Panc1 (cell line): ENCODE measurements around the gene CHST1. TPM values are rescaled to one million over a fixed set of nuclear protein-coding genes. Genes with fewer than 3 reads are reported as not detected.

ENCODE experiments used
- ATAC-seq: fragments of 200-7000 bp; cut with Tn5 transposase; 2 replicates; pipeline ENCODE4 v1.9.1; 2020; ENCODE audit warnings: mild to moderate bottlenecking, moderate library complexity
- BruUV-seq: library from RNA; stranded (reverse); fragments of 400-500 nt; replicated peaks from 2 replicates; lab custom pipeline; 2021; lab: Mats Ljungman, UMichigan
- CTCF ChIA-PET: fragments of 300-600 bp; sonication (Branson Sonifier 250); formaldehyde crosslinking; loops from one replicate; lab custom pipeline; 2022; ENCODE audit warnings: antibody characterized with exemption; lab: Charles Lee
- POLR2A ChIA-PET: fragments of 300-600 bp; sonication (Branson Sonifier 250); formaldehyde crosslinking; loops from one replicate; lab custom pipeline; 2022; ENCODE audit warnings: antibody characterized with exemption; lab: Charles Lee
- DNase-seq: peaks from one replicate; pipeline ENCODE4 v3.0.0-alpha.2; 2010; ENCODE audit warnings: low read depth, low spot score
- H3K27ac ChIP-seq: 2 replicates; pipeline ENCODE4 v1.5.1; 2011; ENCODE audit warnings: mild to moderate bottlenecking, low read length, inconsistent platforms
- H3K27me3 ChIP-seq: fragments of 200-500 bp; sonication (Bioruptor generic); 2 replicates; pipeline ENCODE4 v1.6.0; 2014; ENCODE audit warnings: low read length, inconsistent platforms; ENCODE audit not compliant: control insufficient read depth, insufficient read depth
- H3K36me3 ChIP-seq: fragments of 200-500 bp; sonication (Bioruptor generic); 2 replicates; pipeline ENCODE4 v1.5.1; 2014; ENCODE audit warnings: inconsistent platforms, mild to moderate bottlenecking, low read length, moderate library complexity; ENCODE audit not compliant: control insufficient read depth, insufficient read depth
- H3K4me1 ChIP-seq: 2 replicates; pipeline ENCODE4 v1.5.1; 2011; ENCODE audit warnings: inconsistent platforms, mild to moderate bottlenecking, low read length, moderate library complexity; ENCODE audit not compliant: control insufficient read depth, insufficient read depth
- H3K4me3 ChIP-seq, 2 experiments: 2 replicates each; pipeline ENCODE4 v1.5.1; 2011 to 2012; ENCODE audit warnings: low read depth in 2 of 2, low read length in 2 of 2, mild to moderate bottlenecking in 2 of 2, inconsistent platforms in 1 of 2, moderate library complexity in 1 of 2
- H3K9me3 ChIP-seq: fragments of 200-500 bp; sonication (Bioruptor generic); 2 replicates; pipeline ENCODE4 v1.5.1; 2014; ENCODE audit warnings: low read depth, mild to moderate bottlenecking, inconsistent platforms, low read length, moderate library complexity; ENCODE audit not compliant: control insufficient read depth, insufficient read depth
- POLR2AphosphoS5 ChIP-seq: IDR thresholded peaks from 2 replicates; pipeline ENCODE4 v1.6.1; 2012; ENCODE audit warnings: mild to moderate bottlenecking, low read depth, low read length, moderate library complexity
- SIN3A ChIP-seq: IDR thresholded peaks from 2 replicates; pipeline ENCODE4 v1.6.1; 2012; ENCODE audit warnings: low read depth, mild to moderate bottlenecking, low read length, moderate library complexity, borderline replicate concordance; ENCODE audit not compliant: insufficient read depth
- TCF7L2 ChIP-seq: IDR thresholded peaks from 2 replicates; pipeline ENCODE4 v1.6.1; 2011; ENCODE audit warnings: mild to moderate bottlenecking, low read depth, low read length, inconsistent platforms
- in situ Hi-C: cut with HindIII; loops from 2 replicates; pipeline ENCODE4 v1.10.0; 2016; ENCODE audit warnings: low sequenced_read_pairs, low pct_unique_long_range_greater_than_20kb
- intact Hi-C: fragments of 100-400 bp; cut with micrococcal nuclease; formaldehyde crosslinking; loops from one replicate; pipeline ENCODE4 v1.10.0; 2022; ENCODE audit not compliant: unreplicated experiment
- total RNA-seq: library from RNA; stranded (reverse); gene quantifications from one replicate; pipeline ENCODE4 v1.2.1, GENCODE V29; 2021; ENCODE audit not compliant: unreplicated experiment
- TF ChIP-seq, protein P1 (sequence below): fragments of 450-650 bp; IDR thresholded peaks from 2 replicates; pipeline ENCODE4 v1.5.1; 2017; ENCODE audit warnings: mild to moderate bottlenecking
- TF ChIP-seq, protein P2 (sequence below), 2 experiments: IDR thresholded peaks; 2 replicates each; pipeline ENCODE4 v1.6.1; 2011 to 2012; ENCODE audit warnings: low read depth in 2 of 2, control low read depth in 1 of 2, low read length in 1 of 2, mild to moderate bottlenecking in 1 of 2, moderate library complexity in 1 of 2; ENCODE audit not compliant: insufficient read depth in 1 of 2

The CHST1 gene
- total RNA-seq, 1 experiment from 2014 or later, result not detected

DNA sequence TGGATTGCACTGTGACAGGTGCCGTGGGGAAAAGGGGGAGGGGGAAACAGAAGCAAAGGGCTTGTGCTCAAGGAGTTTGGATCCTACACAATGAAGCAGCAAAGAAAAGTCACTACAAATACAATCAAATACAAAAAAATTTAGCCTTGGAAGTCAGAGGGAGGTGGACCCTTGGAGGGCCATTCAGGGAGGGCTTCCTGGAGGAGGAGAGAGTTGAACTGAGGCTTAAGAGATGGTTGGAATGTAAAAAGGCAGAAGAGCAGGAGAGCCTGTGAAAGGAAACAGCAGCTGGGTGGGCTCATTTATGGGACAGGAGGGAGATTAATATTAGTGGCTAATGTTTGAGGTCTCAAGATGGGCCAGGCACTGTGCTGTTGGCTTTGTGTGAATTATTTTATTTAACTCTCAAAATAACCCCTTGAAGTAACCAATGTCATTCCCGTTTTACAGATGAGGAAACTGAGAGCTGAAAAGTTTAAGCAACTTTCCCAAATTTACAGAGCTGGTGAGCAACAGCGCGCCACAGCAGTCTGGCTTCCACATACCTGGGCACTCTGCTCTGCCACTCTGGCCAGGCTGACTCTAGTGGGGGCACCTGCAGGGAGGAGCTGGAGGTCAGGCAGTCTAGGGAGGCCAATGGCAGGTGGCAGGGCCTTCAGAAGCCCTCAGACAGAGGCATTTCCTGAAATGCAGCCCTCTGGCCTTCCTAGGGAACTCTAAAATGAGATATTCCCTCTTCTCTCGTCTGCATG, 2.7 kb upstream of the CHST1 start:
- peaks cover 3% of the 10 kb centered on the region; the same call in 1 of the 2 replicates for H3K4me1 ChIP-seq
- ChIA-PET POLR2A (interaction anchor here (0.6 kb wide), 1 partner anchor 121 kb away, joined by 4 read pairs; no protein-coding TSS in a partner anchor), CTCF (interaction anchor here (0.6 to 1.4 kb wide), 2 partner anchors 19 to 103 kb away, joined by 3 to 6 read pairs; no protein-coding TSS in a partner anchor)
- in situ Hi-C loops, result no loop called here
- no peak overlapping the region for H3K27ac ChIP-seq
- no peak overlapping the region for H3K4me3 ChIP-seq
- BruUV-seq, result no TSS peak
- DNase-seq, result no peak
- no peaks in the 10 kb centered on the region for H3K36me3 ChIP-seq
- peaks cover 25% of the 10 kb centered on the region for H3K27me3 ChIP-seq
- intact Hi-C loops, result no loop called here
- TF ChIP-seq, protein P1, sequence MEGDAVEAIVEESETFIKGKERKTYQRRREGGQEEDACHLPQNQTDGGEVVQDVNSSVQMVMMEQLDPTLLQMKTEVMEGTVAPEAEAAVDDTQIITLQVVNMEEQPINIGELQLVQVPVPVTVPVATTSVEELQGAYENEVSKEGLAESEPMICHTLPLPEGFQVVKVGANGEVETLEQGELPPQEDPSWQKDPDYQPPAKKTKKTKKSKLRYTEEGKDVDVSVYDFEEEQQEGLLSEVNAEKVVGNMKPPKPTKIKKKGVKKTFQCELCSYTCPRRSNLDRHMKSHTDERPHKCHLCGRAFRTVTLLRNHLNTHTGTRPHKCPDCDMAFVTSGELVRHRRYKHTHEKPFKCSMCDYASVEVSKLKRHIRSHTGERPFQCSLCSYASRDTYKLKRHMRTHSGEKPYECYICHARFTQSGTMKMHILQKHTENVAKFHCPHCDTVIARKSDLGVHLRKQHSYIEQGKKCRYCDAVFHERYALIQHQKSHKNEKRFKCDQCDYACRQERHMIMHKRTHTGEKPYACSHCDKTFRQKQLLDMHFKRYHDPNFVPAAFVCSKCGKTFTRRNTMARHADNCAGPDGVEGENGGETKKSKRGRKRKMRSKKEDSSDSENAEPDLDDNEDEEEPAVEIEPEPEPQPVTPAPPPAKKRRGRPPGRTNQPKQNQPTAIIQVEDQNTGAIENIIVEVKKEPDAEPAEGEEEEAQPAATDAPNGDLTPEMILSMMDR, result no peak
- TF ChIP-seq, protein P2, sequence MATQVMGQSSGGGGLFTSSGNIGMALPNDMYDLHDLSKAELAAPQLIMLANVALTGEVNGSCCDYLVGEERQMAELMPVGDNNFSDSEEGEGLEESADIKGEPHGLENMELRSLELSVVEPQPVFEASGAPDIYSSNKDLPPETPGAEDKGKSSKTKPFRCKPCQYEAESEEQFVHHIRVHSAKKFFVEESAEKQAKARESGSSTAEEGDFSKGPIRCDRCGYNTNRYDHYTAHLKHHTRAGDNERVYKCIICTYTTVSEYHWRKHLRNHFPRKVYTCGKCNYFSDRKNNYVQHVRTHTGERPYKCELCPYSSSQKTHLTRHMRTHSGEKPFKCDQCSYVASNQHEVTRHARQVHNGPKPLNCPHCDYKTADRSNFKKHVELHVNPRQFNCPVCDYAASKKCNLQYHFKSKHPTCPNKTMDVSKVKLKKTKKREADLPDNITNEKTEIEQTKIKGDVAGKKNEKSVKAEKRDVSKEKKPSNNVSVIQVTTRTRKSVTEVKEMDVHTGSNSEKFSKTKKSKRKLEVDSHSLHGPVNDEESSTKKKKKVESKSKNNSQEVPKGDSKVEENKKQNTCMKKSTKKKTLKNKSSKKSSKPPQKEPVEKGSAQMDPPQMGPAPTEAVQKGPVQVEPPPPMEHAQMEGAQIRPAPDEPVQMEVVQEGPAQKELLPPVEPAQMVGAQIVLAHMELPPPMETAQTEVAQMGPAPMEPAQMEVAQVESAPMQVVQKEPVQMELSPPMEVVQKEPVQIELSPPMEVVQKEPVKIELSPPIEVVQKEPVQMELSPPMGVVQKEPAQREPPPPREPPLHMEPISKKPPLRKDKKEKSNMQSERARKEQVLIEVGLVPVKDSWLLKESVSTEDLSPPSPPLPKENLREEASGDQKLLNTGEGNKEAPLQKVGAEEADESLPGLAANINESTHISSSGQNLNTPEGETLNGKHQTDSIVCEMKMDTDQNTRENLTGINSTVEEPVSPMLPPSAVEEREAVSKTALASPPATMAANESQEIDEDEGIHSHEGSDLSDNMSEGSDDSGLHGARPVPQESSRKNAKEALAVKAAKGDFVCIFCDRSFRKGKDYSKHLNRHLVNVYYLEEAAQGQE (IDR thresholded peaks at IDR 0.05; ENCODE audit: insufficient read depth in 1 of 2, low read depth in 2 of 2, low read length in 1 of 2), result no peak
- TF ChIP-seq TCF7L2, result no peak
- TF ChIP-seq POLR2AphosphoS5, result no peak
- TF ChIP-seq SIN3A, result no peak
- ATAC-seq, result no peak
- H3K9me3 ChIP-seq, result no peaks in the 10 kb centered on the region

DNA sequence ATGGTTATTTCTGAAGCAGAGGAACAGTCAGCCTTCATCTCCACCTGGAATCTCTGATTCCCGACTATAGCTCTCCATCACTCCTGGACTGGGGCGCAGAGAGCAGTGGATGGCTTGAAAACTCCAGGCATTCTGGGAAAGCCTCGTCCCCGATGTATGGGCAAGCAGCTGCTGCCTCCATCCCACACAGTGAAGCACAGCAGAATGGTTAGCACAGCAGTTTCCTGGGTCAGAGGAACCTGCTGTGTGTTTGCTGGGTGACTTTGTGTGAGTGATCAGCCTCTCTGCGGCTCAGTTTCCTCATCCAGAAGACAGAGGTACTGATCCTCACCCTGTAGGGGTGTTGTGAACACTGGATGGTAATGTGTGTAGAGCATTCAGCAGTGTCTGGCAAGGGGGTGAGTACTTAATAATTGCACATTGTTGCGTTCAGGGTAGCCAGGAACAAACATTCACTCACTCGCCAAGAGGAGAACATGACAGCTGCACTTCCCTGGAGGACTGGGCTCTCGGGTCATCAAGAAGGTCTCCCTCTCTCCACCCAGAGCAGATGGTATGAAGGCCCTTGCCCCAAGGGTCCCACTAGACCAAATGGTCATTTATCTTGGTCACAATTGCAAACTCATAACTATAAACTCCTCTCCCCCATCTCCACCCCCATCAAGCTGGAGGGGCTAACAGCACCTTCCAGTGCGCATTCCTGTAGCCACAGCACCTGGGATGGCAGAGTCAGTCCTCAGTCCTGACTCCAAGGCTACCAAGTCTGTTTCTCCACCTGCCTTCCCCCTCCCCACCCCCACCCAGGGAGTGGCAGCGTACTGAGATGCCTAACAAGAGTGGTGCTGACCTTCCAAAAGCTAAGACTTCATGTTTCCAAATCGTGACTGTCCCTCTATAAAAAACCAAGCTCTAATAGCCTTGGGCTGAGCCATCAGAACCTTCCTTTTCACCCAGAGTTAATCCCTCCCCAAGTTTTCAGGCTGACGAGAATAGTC, 1.5 kb upstream of the CHST1 start:
- intact Hi-C loops, result no loop called here
- Histone ChIP-seq H3K27ac (no peak overlapping the region), H3K36me3 (no peaks in the 10 kb centered on the region), H3K4me3 (no peak overlapping the region), H3K27me3 (peaks cover 25% of the 10 kb centered on the region), H3K9me3 (no peaks in the 10 kb centered on the region), H3K4me1 (peaks cover 3% of the 10 kb centered on the region; the same call in 1 of the 2 replicates)
- DNase-seq (no peak), ATAC-seq (no peak)
- CTCF ChIA-PET, result interaction anchor here (0.6 to 1.4 kb wide), 3 partner anchors 18 to 647 kb away, joined by 3 to 7 read pairs (median 6); no protein-coding TSS in a partner anchor
- POLR2A ChIA-PET, result no interaction called here
- in situ Hi-C loops, result no loop called here
- BruUV-seq, result no TSS peak
- TF ChIP-seq TCF7L2 (no peak), SIN3A (no peak), POLR2AphosphoS5 (no peak)
- TF ChIP-seq, protein P1, result no peak
- TF ChIP-seq, protein P2 (IDR thresholded peaks at IDR 0.05; ENCODE audit: insufficient read depth in 1 of 2, low read depth in 2 of 2, low read length in 1 of 2), result no peak
